Neural progenitor cell (in vitro differentiated cells): ENCODE data around the gene INSRR. TPM values are rescaled to one million over a fixed set of nuclear protein-coding genes. Genes with fewer than 3 reads are reported as not detected.

Experiments used
- DNase-seq: peaks from one replicate; pipeline ENCODE4 v3.0.0-alpha.2; 2016; ENCODE audit warnings: low spot score
- H2AFZ ChIP-seq: fragments of 200-600 bp; sonication (generic); replicated peaks from 2 replicates; pipeline ENCODE4 v1.6.1; 2016; ENCODE audit warnings: antibody characterized with exemption
- H3F3A ChIP-seq: fragments of 200-600 bp; sonication (generic); 2 replicates; pipeline ENCODE4 v1.6.1; 2016; ENCODE audit warnings: antibody characterized with exemption, low read depth
- H3K27ac ChIP-seq: fragments of 200-600 bp; sonication (generic); 2 replicates; pipeline ENCODE4 v1.5.1; 2016; ENCODE audit warnings: mild to moderate bottlenecking
- H3K27me3 ChIP-seq: fragments of 200-600 bp; sonication (generic); 2 replicates; pipeline ENCODE4 v1.6.1; 2016; ENCODE audit warnings: mild to moderate bottlenecking, moderate library complexity
- H3K36me3 ChIP-seq: fragments of 200-600 bp; sonication (generic); 2 replicates; pipeline ENCODE4 v1.5.1; 2016
- H3K4me1 ChIP-seq: fragments of 200-600 bp; sonication (generic); 2 replicates; pipeline ENCODE4 v1.6.1; 2016; ENCODE audit warnings: mixed run types
- H3K4me2 ChIP-seq: fragments of 200-600 bp; sonication (generic); 2 replicates; pipeline ENCODE4 v1.6.1; 2016
- H3K4me3 ChIP-seq: fragments of 200-600 bp; sonication (generic); 2 replicates; pipeline ENCODE4 v1.5.1; 2016
- H3K79me2 ChIP-seq: fragments of 200-600 bp; sonication (generic); 2 replicates; pipeline ENCODE4 v1.6.1; 2016; ENCODE audit warnings: low read depth
- H3K9ac ChIP-seq: fragments of 200-600 bp; sonication (generic); 2 replicates; pipeline ENCODE4 v1.6.1; 2016
- H3K9me3 ChIP-seq: fragments of 200-600 bp; sonication (generic); 2 replicates; pipeline ENCODE4 v1.5.1; 2016; ENCODE audit warnings: low read depth
- H4K20me1 ChIP-seq: fragments of 200-600 bp; sonication (generic); 2 replicates; pipeline ENCODE4 v1.6.1; 2016; ENCODE audit warnings: low read depth
- H3K27ac Mint-ChIP-seq: 3 replicates; pipeline ENCODE4 v1.8.0; 2021; ENCODE audit warnings: mixed read lengths
- H3K27me3 Mint-ChIP-seq: 2 replicates; pipeline ENCODE4 v1.8.0; 2022; ENCODE audit warnings: low read depth, mild to moderate bottlenecking, inconsistent platforms, moderate library complexity, mixed read lengths; ENCODE audit not compliant: insufficient read depth
- H3K36me3 Mint-ChIP-seq: 3 replicates; pipeline ENCODE4 v1.8.0; 2021; ENCODE audit warnings: mixed read lengths
- H3K4me1 Mint-ChIP-seq: 3 replicates; pipeline ENCODE4 v1.8.0; 2021; ENCODE audit warnings: mixed read lengths
- H3K4me3 Mint-ChIP-seq: 3 replicates; pipeline ENCODE4 v1.8.0; 2021; ENCODE audit warnings: mild to moderate bottlenecking, moderate library complexity, mixed read lengths
- H3K9me3 Mint-ChIP-seq: 3 replicates; pipeline ENCODE4 v1.8.0; 2020; ENCODE audit warnings: mixed read lengths
- EZH2 ChIP-seq: fragments of 200-600 bp; sonication (generic); IDR thresholded peaks from 2 replicates; pipeline ENCODE4 v1.6.1; 2017; ENCODE audit warnings: antibody characterized with exemption, mild to moderate bottlenecking, moderate library complexity
- EZH2phosphoT487 ChIP-seq: fragments of 200-600 bp; sonication (generic); IDR thresholded peaks from 2 replicates; pipeline ENCODE4 v1.6.1; 2017; ENCODE audit warnings: antibody characterized with exemption
- total RNA-seq: library from RNA; depleted of rRNA; stranded (reverse); fragments of >200 nt; gene quantifications from 2 replicates; pipeline ENCODE4 v1.2.3, GENCODE V29; 2015; ENCODE audit warnings: low replicate concordance
- TF ChIP-seq, protein P1 (sequence below): fragments of 200-600 bp; sonication (generic); IDR thresholded peaks from 2 replicates; pipeline ENCODE4 v1.5.1; 2017; ENCODE audit warnings: antibody characterized with exemption, mild to moderate bottlenecking

INSRR gene
- total RNA-seq, 1 donor from 2014 or later, result not detected

DNA sequence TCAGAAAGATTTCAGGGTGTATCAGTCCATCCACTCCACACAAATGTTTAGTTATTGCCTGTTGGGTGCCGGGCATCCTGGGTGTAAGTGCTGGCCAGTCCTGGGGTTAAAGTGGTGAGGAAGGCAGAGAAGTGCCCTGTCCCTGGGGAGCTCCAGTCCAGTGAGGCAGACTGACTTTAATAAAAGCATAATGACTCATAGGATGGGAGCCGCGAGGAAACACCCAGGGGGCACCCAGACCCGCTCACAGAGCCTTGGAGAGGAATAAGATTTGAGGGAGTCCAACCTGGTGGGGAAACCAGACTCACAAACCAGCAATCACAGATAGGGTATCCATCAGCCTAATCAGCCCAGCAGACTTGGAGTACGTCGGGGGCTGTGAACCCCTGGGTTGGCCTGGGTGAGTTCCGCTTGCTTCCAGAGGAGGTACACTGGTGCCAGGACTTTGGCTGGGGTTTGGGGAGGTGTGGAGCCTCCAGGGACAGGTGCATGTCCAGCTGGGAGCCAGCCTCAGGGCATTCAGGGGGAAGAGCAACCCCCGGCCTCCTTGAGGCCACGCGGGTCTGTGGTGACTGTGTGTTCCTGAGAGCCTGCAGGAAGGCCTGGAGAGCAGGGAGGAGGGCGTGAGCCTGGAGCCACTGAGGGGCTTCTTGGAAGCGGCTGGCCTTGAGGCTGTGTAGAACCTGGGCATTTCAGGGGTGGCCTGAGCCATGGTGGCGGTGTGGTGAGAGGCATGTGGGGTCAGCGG is 38.3 kb upstream of the INSRR start:
- DNase-seq, result no peak
- Histone ChIP-seq H3K4me3 (no peak overlapping the region), H4K20me1 (peaks cover 6% of the 10 kb centered on the region), H3K4me2 (no peak overlapping the region), H3K27me3 (peaks cover 49% of the 10 kb centered on the region), H3K27ac (no peak overlapping the region), H3K4me1 (peaks cover 17% of the 10 kb centered on the region), H3K79me2 (no peaks in the 10 kb centered on the region), H3K9ac (no peak overlapping the region), H3F3A (peaks cover 8% of the 10 kb centered on the region), H2AFZ (no peak overlapping the region), H3K36me3 (no peaks in the 10 kb centered on the region), H3K9me3 (no peaks in the 10 kb centered on the region)
- Mint-ChIP-seq H3K36me3 (no peaks in the 10 kb centered on the region), H3K9me3 (no peaks in the 10 kb centered on the region), H3K27me3 (peaks cover 23% of the 10 kb centered on the region), H3K27ac (peak overlapping the region; percentile 69), H3K4me3 (no peak overlapping the region), H3K4me1 (peaks cover 43% of the 10 kb centered on the region)
- TF ChIP-seq EZH2, result no peak
- TF ChIP-seq EZH2phosphoT487, result no peak
- TF ChIP-seq, protein P1, sequence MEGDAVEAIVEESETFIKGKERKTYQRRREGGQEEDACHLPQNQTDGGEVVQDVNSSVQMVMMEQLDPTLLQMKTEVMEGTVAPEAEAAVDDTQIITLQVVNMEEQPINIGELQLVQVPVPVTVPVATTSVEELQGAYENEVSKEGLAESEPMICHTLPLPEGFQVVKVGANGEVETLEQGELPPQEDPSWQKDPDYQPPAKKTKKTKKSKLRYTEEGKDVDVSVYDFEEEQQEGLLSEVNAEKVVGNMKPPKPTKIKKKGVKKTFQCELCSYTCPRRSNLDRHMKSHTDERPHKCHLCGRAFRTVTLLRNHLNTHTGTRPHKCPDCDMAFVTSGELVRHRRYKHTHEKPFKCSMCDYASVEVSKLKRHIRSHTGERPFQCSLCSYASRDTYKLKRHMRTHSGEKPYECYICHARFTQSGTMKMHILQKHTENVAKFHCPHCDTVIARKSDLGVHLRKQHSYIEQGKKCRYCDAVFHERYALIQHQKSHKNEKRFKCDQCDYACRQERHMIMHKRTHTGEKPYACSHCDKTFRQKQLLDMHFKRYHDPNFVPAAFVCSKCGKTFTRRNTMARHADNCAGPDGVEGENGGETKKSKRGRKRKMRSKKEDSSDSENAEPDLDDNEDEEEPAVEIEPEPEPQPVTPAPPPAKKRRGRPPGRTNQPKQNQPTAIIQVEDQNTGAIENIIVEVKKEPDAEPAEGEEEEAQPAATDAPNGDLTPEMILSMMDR, result no peak

DNA sequence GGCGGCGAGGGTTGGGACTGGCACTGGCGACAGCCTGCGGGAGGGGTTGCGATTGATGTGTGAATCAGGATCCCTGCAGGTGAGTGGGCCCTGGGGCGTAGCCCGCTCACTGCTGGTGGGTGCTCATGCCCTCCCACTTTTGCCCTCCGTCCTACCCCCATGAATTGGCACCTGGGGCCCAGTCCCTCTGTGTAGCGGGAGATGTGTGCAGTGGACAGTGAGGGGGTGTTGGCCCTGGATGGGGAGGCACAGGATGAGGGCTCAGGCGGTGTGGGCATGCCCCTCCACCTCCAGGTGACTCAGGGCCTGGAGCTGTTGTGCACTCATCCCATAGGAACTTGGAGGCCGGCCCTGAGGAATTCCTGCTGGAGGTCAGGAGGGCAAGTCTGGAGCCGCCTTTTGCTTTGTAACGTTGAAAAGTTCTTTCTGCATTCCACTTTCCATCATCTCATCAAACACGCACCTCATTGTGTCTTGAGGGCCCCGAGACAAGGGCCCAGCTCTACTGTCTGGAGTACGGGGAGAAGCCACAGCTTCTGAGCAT is 37.6 kb upstream of the INSRR start:
- no peak overlapping the region for H3K27ac ChIP-seq
- Mint-ChIP-seq H3K36me3 (no peaks in the 10 kb centered on the region), H3K9me3 (no peaks in the 10 kb centered on the region), H3K27me3 (peaks cover 30% of the 10 kb centered on the region), H3K4me1 (peaks cover 48% of the 10 kb centered on the region), H3K27ac (peak overlapping the region; percentile 7), H3K4me3 (no peak overlapping the region)
- H3F3A ChIP-seq, result peaks cover 8% of the 10 kb centered on the region
- peak; percentile 57 for DNase-seq
- peaks cover 17% of the 10 kb centered on the region for H3K4me1 ChIP-seq
- TF ChIP-seq, protein P1, result no peak
- no peak for TF ChIP-seq EZH2phosphoT487
- no peak for TF ChIP-seq EZH2
- H4K20me1 ChIP-seq, result peaks cover 6% of the 10 kb centered on the region
- no peaks in the 10 kb centered on the region for H3K36me3 ChIP-seq
- H3K9ac ChIP-seq, result no peak overlapping the region
- no peak overlapping the region for H3K4me3 ChIP-seq
- H3K79me2 ChIP-seq, result no peaks in the 10 kb centered on the region
- H3K9me3 ChIP-seq, result no peaks in the 10 kb centered on the region
- H3K27me3 ChIP-seq, result peaks cover 55% of the 10 kb centered on the region
- no peak overlapping the region for H2AFZ ChIP-seq
- no peak overlapping the region for H3K4me2 ChIP-seq

DNA sequence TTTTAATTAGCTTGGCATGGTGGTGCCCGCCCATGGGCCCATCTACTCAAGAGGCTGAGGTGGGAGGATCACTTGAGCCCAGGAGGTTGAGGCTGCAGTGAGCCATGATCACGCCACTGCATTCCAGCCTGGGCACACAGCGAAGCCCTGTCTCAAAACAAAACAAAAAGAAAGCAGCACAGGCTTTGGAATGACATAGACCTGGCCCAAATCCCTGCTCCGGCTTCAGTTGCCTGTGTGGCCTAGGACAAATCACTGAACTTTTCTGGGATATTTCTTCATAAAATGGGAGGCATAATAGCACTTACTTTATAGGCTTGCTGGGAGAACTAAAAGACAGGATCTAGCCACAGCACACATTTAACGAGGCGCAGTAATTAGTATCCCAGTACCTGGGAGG is 37.0 kb upstream of the INSRR start:
- Histone ChIP-seq H4K20me1 (peaks cover 6% of the 10 kb centered on the region), H3K4me2 (no peak overlapping the region), H3K27ac (no peak overlapping the region), H3F3A (peaks cover 8% of the 10 kb centered on the region), H3K4me3 (no peak overlapping the region), H3K79me2 (no peaks in the 10 kb centered on the region), H3K27me3 (peaks cover 62% of the 10 kb centered on the region), H3K9ac (no peak overlapping the region), H3K36me3 (no peaks in the 10 kb centered on the region), H2AFZ (no peak overlapping the region), H3K4me1 (peaks cover 17% of the 10 kb centered on the region), H3K9me3 (no peaks in the 10 kb centered on the region)
- Mint-ChIP-seq H3K27me3 (peaks cover 34% of the 10 kb centered on the region), H3K9me3 (no peaks in the 10 kb centered on the region), H3K36me3 (no peaks in the 10 kb centered on the region), H3K4me1 (peaks cover 45% of the 10 kb centered on the region), H3K27ac (no peak overlapping the region), H3K4me3 (no peak overlapping the region)
- TF ChIP-seq, protein P1, result no peak
- TF ChIP-seq EZH2phosphoT487, result no peak
- no peak for TF ChIP-seq EZH2
- DNase-seq, result no peak
